Measurements from ENCODE around the gene PPP1R3A. TPM values are rescaled to one million over a fixed set of nuclear protein-coding genes. Genes with fewer than 3 reads are reported as not detected.
"Not testable (repeated sequence)": the region's sequence is repeated elsewhere in the genome, so short reads cannot be mapped to it uniquely, and the experiment has no call there.

PPP1R3A gene
- not detected for total RNA-seq

DNA sequence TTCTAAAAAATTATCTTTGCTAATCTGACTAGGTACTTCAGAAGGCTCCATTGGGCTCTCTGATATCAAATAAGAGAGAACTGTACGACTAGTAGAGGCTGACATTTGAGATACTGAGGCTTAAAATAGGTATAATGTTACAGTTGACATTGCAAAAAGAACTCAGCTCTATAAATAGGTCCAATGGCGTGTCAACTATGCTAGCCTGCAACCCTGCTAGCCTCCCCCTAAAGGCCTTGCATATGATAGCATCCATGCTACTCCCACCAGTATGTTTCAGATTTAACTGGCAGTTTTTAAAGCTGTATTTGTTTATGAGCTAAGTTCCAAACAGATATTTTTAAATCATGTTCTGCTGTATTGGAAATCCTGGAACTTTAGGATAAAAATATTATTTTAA lies at the start of gene PPP1R3A:
TSS of gene PPP1R3A (minus strand) at position 64 of the 400 bp plus-strand sequence. CDS start at position 51, 13 bp downstream.
- no peak for FAIRE-seq

DNA sequence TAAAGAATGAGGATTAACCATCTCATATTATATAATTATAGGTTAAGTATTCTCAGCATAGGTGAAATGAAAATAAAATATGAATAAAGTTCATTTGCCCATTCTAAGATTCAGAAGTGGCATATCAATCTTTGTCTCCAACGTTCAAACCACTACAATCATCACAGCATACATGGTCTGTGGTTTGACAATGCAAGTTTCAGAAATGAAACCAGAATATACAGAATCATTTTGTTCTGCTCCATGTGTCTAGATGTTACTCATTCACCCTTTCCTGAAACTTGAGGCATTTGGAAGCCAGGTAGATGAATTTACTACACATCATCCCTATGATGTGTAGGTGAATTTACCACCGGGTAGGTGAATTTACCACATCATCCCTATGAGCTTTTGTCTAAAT lies 44.5 kb upstream of the PPP1R3A start:
- DNase-seq (ENCODE audit: low spot score in 2 of 2) (no peak), FAIRE-seq (no peak)

More for the DNA sequence above, at the start of gene PPP1R3A:
- DNase-seq (ENCODE audit: low spot score in 2 of 2) = no peak

GRCh38 chr7:113959910-113960309 lies 41.1 kb upstream of the PPP1R3A start:
- no peak for FAIRE-seq

DNA sequence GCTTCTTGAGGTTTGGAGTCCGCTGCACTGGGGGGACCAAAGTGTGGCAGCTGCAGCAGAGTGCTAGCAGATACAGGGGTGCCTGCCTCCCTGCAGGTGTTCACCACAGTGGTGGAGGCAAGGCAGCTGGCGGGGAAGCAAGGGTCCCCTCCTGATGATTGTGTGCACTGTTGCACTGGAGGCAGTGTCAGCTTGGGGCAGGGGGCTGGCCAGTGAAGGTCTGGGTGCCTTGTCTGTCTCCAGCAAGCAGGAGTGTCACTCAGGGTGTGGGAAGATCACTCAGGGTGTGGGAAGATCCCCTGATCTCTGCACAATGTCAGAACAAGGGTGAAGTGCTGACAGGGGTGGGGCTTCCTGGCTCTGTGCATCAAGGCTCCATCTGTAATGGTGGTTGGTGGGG lies 36.3 kb upstream of the PPP1R3A start:
- DNase-seq (ENCODE audit: low spot score in 2 of 2) (no peak), FAIRE-seq (no peak)

More at GRCh38 chr7:113959910-113960309, 41.1 kb upstream of the PPP1R3A start:
- no peak for DNase-seq (ENCODE audit: low spot score in 2 of 2)

DNA sequence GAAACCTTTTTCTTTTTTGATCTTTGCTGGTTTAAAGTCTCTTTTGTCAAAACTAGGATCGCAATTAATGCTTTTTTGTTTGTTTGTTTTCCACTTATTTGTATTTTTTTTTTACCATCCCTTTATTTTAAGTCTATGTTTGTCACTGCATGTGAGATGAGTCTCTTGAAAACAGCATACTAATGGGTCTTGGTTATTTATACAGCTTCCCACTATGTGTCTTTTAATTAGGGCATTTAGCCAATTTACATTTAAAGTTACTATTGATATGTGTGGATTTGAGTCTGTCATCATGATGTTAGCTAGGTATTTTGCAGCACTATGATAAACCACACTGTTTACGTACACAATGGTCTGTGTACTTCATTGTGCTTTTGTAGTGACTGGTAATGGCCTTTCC lies 34.7 kb upstream of the PPP1R3A start:
- FAIRE-seq (no peak), DNase-seq (ENCODE audit: low spot score in 2 of 2) (no peak)

DNA sequence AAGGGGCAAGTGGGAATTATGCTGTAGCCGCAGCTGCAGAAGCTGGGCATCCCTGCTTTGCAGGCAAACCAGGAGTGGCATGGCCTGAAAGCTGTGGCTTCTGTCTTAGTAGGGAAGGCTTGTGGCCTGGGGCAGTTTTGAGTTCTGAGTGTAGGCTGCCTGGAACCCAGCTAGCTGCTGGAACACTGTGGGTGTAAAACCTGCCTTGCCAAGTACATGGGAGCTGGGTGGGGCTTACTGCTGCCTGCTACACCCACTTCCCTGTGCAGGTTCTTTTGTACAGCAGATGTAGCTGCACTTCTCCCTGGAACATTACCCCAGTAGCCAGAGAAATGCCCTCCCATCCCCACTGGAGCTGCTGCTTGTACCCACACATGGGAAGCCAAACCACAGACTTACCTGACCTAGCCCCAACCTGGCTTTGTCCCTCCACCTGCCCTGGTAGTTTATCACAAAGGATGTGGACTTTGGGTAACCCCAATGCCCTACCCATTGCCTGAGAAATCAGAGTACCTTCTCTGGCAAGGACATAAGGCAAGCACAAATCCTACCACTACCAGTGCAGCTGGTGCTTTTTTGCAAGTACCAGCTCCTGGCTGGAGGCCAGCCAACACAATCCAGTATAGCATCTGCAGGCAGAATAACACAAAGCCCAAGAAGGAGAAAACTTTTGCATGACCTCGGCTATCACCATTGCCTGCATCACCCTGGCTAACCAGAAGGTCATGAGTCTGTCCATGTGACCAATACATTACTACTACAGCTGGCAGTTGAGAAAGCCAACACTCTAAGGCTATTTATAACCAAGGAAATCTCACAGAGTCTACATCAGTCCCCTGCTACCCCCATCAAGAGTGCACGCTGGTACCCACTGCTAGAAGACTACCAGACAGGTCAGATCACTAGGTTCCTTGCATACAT lies 26.5 kb upstream of the PPP1R3A start:
- DNase-seq (ENCODE audit: low spot score in 2 of 2) (no peak), FAIRE-seq (no peak)

DNA sequence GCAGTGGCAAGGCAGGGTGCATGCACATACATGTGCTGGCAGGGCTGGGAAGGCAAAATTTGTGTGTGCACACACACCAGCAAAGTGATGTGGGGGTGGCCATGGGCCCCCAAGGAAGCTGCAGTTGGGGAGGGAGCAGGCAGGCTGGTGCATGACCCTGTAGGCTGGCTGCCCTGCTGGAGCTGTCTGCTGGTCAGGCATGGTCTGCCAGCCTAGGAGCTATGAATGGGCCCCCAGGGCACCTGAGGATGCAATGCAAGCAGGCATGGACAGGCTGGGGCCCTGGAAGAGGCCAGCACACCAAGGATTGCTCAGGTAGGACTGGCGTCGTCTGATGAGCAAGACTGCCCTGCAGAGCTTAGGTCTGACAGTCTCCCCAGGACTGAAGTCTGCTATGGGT lies 18.2 kb upstream of the PPP1R3A start:
- DNase-seq (ENCODE audit: low spot score in 2 of 2) (no peak), FAIRE-seq (no peak)

DNA sequence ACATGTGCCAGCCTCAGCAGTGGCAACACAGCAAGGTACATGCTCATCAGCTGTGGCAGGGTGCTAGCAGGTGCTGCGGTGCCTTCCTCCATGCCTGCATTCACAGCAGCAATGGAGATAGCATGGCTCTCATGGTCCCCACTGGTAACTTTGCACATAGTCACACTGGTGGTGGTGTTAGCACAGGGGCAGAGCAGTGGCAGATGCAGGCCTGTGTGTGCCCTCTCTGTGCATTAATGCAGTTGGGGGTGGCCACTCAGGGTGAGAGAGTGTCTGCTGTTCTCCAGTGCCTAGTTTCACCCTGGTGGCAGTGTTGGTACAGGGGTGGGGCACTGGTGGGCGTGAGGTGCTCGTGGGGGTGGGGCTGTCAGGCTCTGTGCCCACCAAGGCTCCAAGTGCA lies 17.7 kb upstream of the PPP1R3A start:
- DNase-seq (ENCODE audit: low spot score in 2 of 2) (no peak), FAIRE-seq (no peak)

DNA sequence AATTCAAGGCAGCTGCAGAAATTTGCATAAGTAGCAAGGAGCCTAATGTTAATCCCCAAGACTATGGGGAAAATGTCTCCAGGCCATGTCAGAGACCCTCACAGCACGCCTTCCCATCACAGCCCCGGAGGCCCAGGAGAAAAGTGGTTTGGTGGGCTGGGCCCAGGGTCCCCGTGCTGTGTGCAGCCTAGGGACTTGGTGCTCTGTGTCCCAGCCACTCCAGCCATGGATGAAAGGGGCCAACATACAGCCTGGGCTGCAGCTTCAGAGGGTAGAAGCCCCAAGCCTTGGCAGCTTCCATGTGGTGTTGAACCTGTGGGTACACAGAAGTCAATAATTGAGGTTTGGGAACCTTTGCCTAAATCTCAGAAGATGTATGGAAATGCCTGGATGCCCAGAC lies 10.6 kb upstream of the PPP1R3A start:
- DNase-seq (ENCODE audit: low spot score in 2 of 2); FAIRE-seq: not testable (repeated sequence)

GRCh38 chr7:113928112-113928511 lies 9.3 kb upstream of the PPP1R3A start:
- DNase-seq (ENCODE audit: low spot score in 2 of 2) = no peak
- FAIRE-seq = no peak

- FAIRE-seq (no peak), DNase-seq (ENCODE audit: low spot score in 2 of 2) (no peak)
Measured at GRCh38 chr7:113922049-113922448, 3.2 kb upstream of the PPP1R3A start.

GRCh38 chr7:113921363-113921762 lies 2.6 kb upstream of the PPP1R3A start:
- FAIRE-seq = no peak
- DNase-seq (ENCODE audit: low spot score in 2 of 2) = no peak

DNA sequence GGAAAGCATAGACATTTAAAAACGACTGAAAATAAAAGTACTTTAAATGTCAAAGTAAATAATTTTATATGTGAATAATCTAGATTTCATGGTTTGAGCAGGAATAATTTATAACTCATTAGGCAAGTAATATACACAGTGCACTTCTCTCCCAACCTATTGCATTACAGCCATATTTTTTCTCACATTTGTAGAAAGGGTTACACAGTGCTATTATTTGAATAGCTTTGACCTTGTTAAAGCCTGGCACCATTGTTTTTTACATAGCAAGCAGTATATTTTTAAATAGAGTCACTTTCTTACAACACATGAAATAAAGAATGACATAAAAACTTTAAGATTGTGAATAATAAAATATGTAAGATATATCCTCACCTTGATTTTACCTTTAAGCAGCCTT lies 969 bp downstream of the PPP1R3A start:
- DNase-seq (ENCODE audit: low spot score in 2 of 2) (no peak), FAIRE-seq (no peak)

GRCh38 chr7:113915956-113916355 lies 2.9 kb downstream of the PPP1R3A start:
- FAIRE-seq (no peak), DNase-seq (ENCODE audit: low spot score in 2 of 2) (no peak)

- DNase-seq (ENCODE audit: low spot score in 2 of 2) = no peak
- FAIRE-seq = no peak
Measured at GRCh38 chr7:113912876-113913275, 5.9 kb downstream of the PPP1R3A start.

- DNase-seq (ENCODE audit: low spot score in 2 of 2) = no peak
- no peak for FAIRE-seq
Measured at GRCh38 chr7:113907617-113908016, 11.2 kb downstream of the PPP1R3A start.

DNA sequence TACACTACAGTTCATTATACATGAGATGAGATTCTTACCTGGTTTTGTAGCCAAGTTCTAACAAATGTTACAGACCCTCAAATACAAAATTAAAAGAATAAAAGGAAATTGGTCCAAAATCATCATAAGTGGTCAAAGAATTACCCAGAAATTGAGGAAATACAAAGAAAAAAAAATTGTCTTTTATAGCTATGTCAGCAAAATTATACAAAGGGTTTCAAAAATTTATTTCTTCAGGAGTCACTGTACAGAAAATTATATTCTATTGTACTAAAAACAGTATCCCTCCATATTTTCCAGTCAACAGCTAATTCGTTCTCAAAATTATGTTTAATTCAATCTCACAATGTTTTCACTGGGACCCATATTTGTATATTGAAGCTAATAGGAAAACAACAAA lies 14.3 kb downstream of the PPP1R3A start:
- no peak for DNase-seq (ENCODE audit: low spot score in 2 of 2)
- FAIRE-seq = no peak

DNA sequence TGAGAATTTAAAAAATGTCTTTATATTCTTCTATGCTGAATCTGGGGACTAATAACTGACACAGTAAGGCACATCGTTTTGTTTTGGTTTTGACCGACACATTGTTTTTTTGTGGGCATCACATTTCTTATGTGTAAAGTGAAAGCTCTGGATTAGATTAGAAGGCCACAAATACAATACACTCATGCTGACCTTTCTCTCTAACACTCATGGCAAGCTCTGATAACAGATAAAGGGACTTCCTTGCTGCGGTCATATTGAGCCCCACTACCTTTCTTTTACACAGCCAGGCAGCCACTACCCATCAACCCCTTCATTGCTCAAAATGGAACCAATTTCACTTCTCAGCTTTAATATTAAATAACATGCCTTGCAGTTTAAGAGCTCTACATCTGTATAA lies 26.0 kb downstream of the PPP1R3A start:
- FAIRE-seq = no peak
- DNase-seq (ENCODE audit: low spot score in 2 of 2) = no peak

DNA sequence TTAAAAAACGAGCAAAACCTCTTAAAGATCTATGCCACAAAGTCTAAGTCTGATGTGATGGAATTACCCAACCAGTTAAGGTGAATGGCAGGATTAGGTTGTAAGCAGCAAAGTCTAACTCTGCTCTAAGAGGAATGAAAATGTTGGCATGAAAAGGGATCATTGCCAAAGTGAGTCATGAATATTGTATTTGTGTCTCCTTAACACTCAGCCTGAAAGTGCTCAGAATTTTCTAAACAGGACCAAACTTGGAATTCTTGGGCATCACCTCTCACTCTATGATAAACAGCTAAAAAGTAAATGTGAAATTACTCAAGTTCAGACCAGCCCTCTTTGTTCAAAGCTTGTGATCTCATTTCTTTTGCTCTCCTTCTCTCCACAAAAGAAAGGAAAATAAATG lies 27.0 kb downstream of the PPP1R3A start:
- FAIRE-seq (no peak), DNase-seq (ENCODE audit: low spot score in 2 of 2) (no peak)

- FAIRE-seq = no peak
Measured at GRCh38 chr7:113891031-113891350, 27.8 kb downstream of the PPP1R3A start.

DNA sequence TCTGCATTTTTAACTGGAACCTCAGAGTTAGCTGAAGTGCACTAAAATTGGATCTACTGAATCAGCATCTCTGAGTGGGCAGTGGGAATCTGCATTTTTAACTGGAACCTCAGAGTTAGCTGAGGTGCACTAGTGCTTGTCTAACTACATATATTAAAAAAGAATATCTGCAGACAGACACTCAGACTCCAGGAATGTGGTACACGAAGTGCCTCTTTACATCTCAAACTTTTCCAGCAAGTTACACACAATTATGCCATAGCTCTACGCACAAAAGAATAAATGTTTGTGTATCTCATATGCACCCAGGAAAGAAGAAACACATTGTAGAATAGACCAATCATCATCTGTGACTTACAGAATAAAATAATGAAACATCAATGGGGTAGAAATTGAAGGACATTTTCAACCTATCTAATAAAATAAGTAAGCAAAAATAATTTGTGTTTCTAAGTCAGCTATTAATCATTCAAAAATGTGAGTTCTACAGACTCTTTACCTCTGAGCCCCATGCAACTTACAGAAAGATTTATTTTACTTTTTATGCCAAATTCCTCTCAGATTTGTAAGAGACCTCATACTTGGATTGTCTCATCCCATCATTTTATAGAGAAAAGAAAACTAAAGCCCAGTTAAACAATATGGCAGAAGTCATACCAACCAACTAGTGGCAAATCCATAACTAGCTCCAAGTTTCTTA lies 28.3 kb downstream of the PPP1R3A start:
- no peak for DNase-seq (ENCODE audit: low spot score in 2 of 2)
- no peak for FAIRE-seq

More at GRCh38 chr7:113891031-113891350, 27.8 kb downstream of the PPP1R3A start:
- no peak for DNase-seq (ENCODE audit: low spot score in 2 of 2)

GRCh38 chr7:113883096-113883495 lies 35.7 kb downstream of the PPP1R3A start:
- no peak for DNase-seq (ENCODE audit: low spot score in 2 of 2)
- FAIRE-seq = no peak

Measured in frontal cortex (tissue), 4 donors.